ENCODE measurements around the gene CKM. TPM values are rescaled to one million over a fixed set of nuclear protein-coding genes. Genes with fewer than 3 reads are reported as not detected.

Gene CKM
- total RNA-seq, 4 donors from 2014 or later, result 0.66 to 1.4 (median 1.1) TPM; not detected in 1

GRCh38 chr19:45355402-45355801, 32.7 kb upstream of the CKM start:
- no peak overlapping the region for H3K4me3 ChIP-seq
- no peaks in the 10 kb centered on the region for H3K27me3 ChIP-seq
- peaks cover 6 to 89% (median 64%) of the 10 kb centered on the region in 4 donors for H3K36me3 ChIP-seq
- H3K9me3 ChIP-seq, result no peaks in the 10 kb centered on the region
- H3K27ac ChIP-seq (replicated peaks in 1 of 4), result no peak overlapping the region
- no peaks in the 10 kb centered on the region for H3K4me1 ChIP-seq
- TF ChIP-seq CTCF (IDR thresholded peaks at IDR 0.05) (no peak), EP300 (IDR thresholded peaks at IDR 0.05) (no peak), POLR2AphosphoS5 (IDR thresholded peaks at IDR 0.05) (no peak), POLR2A (IDR thresholded peaks at IDR 0.05; ENCODE audit: low read depth) (no peak)
- intact Hi-C loops (cut with DNase I), result no loop called here
- 99% methylated on average over 7 of the region's 9 CpGs for WGBS
- no peak for DNase-seq (ENCODE audit: extremely low spot score)

- H3K9me3 ChIP-seq, result no peaks in the 10 kb centered on the region
- 97% methylated on average over 7 of the region's 11 CpGs for WGBS
- no peak for TF ChIP-seq POLR2AphosphoS5 (IDR thresholded peaks at IDR 0.05)
- no peak for TF ChIP-seq CTCF (IDR thresholded peaks at IDR 0.05)
- TF ChIP-seq POLR2A (IDR thresholded peaks at IDR 0.05; ENCODE audit: low read depth), result no peak
- no peak for TF ChIP-seq EP300 (IDR thresholded peaks at IDR 0.05)
- no peak overlapping the region for H3K27ac ChIP-seq (replicated peaks in 1 of 4)
- intact Hi-C loops (cut with DNase I), result no loop called here
- H3K4me3 ChIP-seq, result no peak overlapping the region
- no peaks in the 10 kb centered on the region for H3K27me3 ChIP-seq
- peaks cover 6 to 85% (median 61%) of the 10 kb centered on the region in 4 donors for H3K36me3 ChIP-seq
- H3K4me1 ChIP-seq, result no peaks in the 10 kb centered on the region
- no peak for DNase-seq (ENCODE audit: extremely low spot score)
These were observed 31.7 kb upstream of the CKM start for GRCh38 chr19:45354241-45354842.

GRCh38 chr19:45352914-45353796, 30.5 kb upstream of the CKM start:
- no peaks in the 10 kb centered on the region for H3K4me1 ChIP-seq
- no peak overlapping the region for H3K4me3 ChIP-seq
- WGBS, result 95% methylated on average over 15 of the region's 20 CpGs
- DNase-seq (ENCODE audit: extremely low spot score), result no peak
- H3K27ac ChIP-seq (replicated peaks in 1 of 4), result no peak overlapping the region
- TF ChIP-seq EP300 (IDR thresholded peaks at IDR 0.05) (no peak), POLR2A (IDR thresholded peaks at IDR 0.05; ENCODE audit: low read depth) (no peak), POLR2AphosphoS5 (IDR thresholded peaks at IDR 0.05) (no peak), CTCF (IDR thresholded peaks at IDR 0.05) (no peak)
- peaks cover 0 to 1% (median 0%) of the 10 kb centered on the region in 4 donors for H3K27me3 ChIP-seq
- peaks cover 6 to 74% (median 53%) of the 10 kb centered on the region in 4 donors for H3K36me3 ChIP-seq
- H3K9me3 ChIP-seq, result no peaks in the 10 kb centered on the region
- intact Hi-C loops (cut with DNase I), result no loop called here

GRCh38 chr19:45352471-45352870, 29.8 kb upstream of the CKM start:
- Histone ChIP-seq H3K4me1 (no peaks in the 10 kb centered on the region), H3K27me3 (peaks cover 0 to 8% (median 0%) of the 10 kb centered on the region in 4 donors), H3K27ac (replicated peaks in 1 of 4) (no peak overlapping the region), H3K4me3 (no peak overlapping the region), H3K9me3 (no peaks in the 10 kb centered on the region), H3K36me3 (peaks cover 6 to 71% (median 52%) of the 10 kb centered on the region in 4 donors)
- intact Hi-C loops (cut with DNase I), result no loop called here
- WGBS, result 96% methylated on average over 15 of the region's 20 CpGs
- no peak for TF ChIP-seq CTCF (IDR thresholded peaks at IDR 0.05)
- TF ChIP-seq EP300 (IDR thresholded peaks at IDR 0.05), result no peak
- TF ChIP-seq POLR2A (IDR thresholded peaks at IDR 0.05; ENCODE audit: low read depth), result no peak
- TF ChIP-seq POLR2AphosphoS5 (IDR thresholded peaks at IDR 0.05), result no peak
- no peak for DNase-seq (ENCODE audit: extremely low spot score)
